Heart right ventricle (tissue), 16 donors: ENCODE data around the gene CCDC73. TPM values are rescaled to one million over a fixed set of nuclear protein-coding genes. Genes with fewer than 3 reads are reported as not detected.
"Not testable (repeated sequence)": the region's sequence is repeated elsewhere in the genome, so short reads cannot be mapped to it uniquely, and the experiment has no call there.

ENCODE experiments used
- ATAC-seq, 8 donors: fragments of 200-7000 bp; cut with Tn5 transposase; one replicate each; pipeline ENCODE4 v1.9.1; 2020; ENCODE audit warnings: mild to moderate bottlenecking in 8 of 8, moderate library complexity in 8 of 8, moderate number of reproducible peaks in 1 of 8
- DNase-seq, 2 donors: peaks; one replicate each; pipeline ENCODE4 v3.0.0-alpha.2; 2020
- H3K27ac ChIP-seq, 10 donors: fragments of 200-600 bp; sonication (generic) in 2 of 10; one replicate each; pipeline versions ENCODE4 v1.5.0 to v1.8.0; 2020 to 2022; ENCODE audit warnings: mild to moderate bottlenecking in 3 of 10
- H3K27me3 ChIP-seq, 7 donors: fragments of 200-600 bp; one replicate each; pipeline ENCODE4 v1.8.0; 2021 to 2022; ENCODE audit warnings: mild to moderate bottlenecking in 2 of 7
- H3K36me3 ChIP-seq, 9 donors: fragments of 200-600 bp; sonication (generic) in 1 of 9; one replicate each; pipeline versions ENCODE4 v1.5.0 to v1.8.0; 2020 to 2022; ENCODE audit warnings: mild to moderate bottlenecking in 2 of 9
- H3K4me1 ChIP-seq, 9 donors: fragments of 200-600 bp; sonication (generic) in 1 of 9; one replicate each; pipeline versions ENCODE4 v1.5.0 to v1.8.0; 2020 to 2022; ENCODE audit warnings: mild to moderate bottlenecking in 4 of 9
- H3K4me3 ChIP-seq, 10 donors: fragments of 200-600 bp; sonication (generic) in 2 of 10; one replicate each; pipeline versions ENCODE4 v1.5.0 to v1.8.0; 2020 to 2022; ENCODE audit warnings: mild to moderate bottlenecking in 7 of 10, moderate library complexity in 2 of 10
- H3K9me3 ChIP-seq, 11 donors: fragments of 200-600 bp in 10 of 11; sonication (generic) in 2 of 11; one replicate each; pipeline versions ENCODE4 v1.5.0 to v1.8.0; 2013 to 2022; ENCODE audit warnings: mild to moderate bottlenecking in 2 of 11, control low read depth in 1 of 11, moderate library complexity in 1 of 11
- WGBS, 2 donors: extraction: QIAGEN DNeasy Blood & Tissue Kit; methylation state at CpG; one replicate each; pipeline ENCODE4 v1.1.7; 2013; ENCODE audit warnings: inconsistent platforms in 1 of 2; 5-methylcytosine and 5-hydroxymethylcytosine counted together
- intact Hi-C, 10 donors: fragments of 100-400 bp; cut with DNase I; formaldehyde crosslinking; loops; one replicate each; pipeline versions ENCODE4 v1.11.1 to v1.14.2; 2022
- polyA plus RNA-seq, 2 donors: library from polyadenylated mRNA; stranded (reverse); fragments of 200-250 nt; gene quantifications; one replicate each; pipeline ENCODE4 v1.2.3, GENCODE V29; 2013
- total RNA-seq, 10 donors: library from RNA; stranded (reverse); fragmentation: NEBNext Ultra II Directional in 3 of 10; extraction: Animal tissue kit (Norgen Biotek cat#: 25700) in 3 of 10; gene quantifications; one replicate each; pipeline versions ENCODE4 v1.2.1 to v1.2.4, GENCODE V29; 2021 to 2023
- TF ChIP-seq, protein P1 (sequence below), 9 donors: fragments of 200-600 bp; sonication (generic) in 2 of 9; IDR thresholded peaks; one replicate each; pipeline versions ENCODE4 v1.5.0 to v1.8.0; 2021 to 2022; ENCODE audit warnings: antibody characterized with exemption in 9 of 9, mild to moderate bottlenecking in 5 of 9, moderate library complexity in 1 of 9
- donor health status: Arrhythmogenic right ventricular cardiomyopathy.
- donor health status: ischemic (EF 13 %, LVEDD 7.1; RV severe dilation, severe dysfunction).
- donor health status: healthy with polysubstance abuse.
- donor health status: DM: no; HTN: yes; CAD: no.
- donor health status: DM: no; HTN: no; CAD: no.
- donor health status: ischemic (EF 25% LVEDD 6.9; RV normal size, moderate dysfunction).
- donor health status: ischemic (EF 25% LVEDD 5.7; RV mildly dilated, moderate dysfunction).
- donor health status: healthy.
- donor health status: DM: yes; HTN: yes; CAD: no.
- donor health status: Ischemic cardiomyopathy.
- donor health status: ischemic (EF 35%, LVEDD 5.7; RV mildly dilated, moderate dysfunction).
- donor health status: nonischemic (EF 11% LVEDD 7.7; RV severe dilation, severe dysfunction).
- donor health status: DM: yes; HTN: yes; CAD: no.
- donor health status: PGD.
- donor health status: ischemic (EF 29% LVEDD 5.4; RV normal size, mild dysfunction).
- donor health status: nonischemic (EF 23%, LVEDD 6.1; RV moderate dilation, normal function).

Gene CCDC73
- total and polyA plus RNA-seq, 12 donors: 0.01 TPM; not detected in 11

DNA sequence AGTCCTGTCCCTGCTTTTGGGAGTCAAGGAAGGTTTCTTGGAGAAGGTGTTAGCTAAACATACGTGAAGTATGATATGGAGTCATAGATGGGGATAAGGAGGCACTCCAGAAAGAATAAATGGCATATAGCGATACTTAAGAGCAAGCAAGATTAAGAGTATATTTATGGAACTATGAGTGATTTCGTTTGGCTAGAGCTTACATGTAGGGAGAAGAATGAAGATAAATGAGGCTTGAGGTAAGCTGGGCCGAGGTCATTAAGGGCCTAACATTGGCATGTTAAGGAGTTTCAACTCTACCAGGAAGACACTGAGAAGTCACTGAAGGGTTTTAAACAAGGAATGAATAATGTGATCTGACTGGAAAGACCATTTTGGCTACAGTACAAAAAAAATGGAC lies 177.6 kb downstream of the CCDC73 start:
- Histone ChIP-seq H3K27me3 (no peaks in the 10 kb centered on the region), H3K36me3 (no peaks in the 10 kb centered on the region), H3K4me3 (no peak overlapping the region), H3K9me3 (peaks cover 0 to 11% (median 0%) of the 10 kb centered on the region in 11 donors), H3K27ac (no peak overlapping the region), H3K4me1 (peaks cover 0 to 8% (median 0%) of the 10 kb centered on the region in 9 donors)
- no peak for DNase-seq
- peak in 2 of 8 donors; percentile 67 to 71 for ATAC-seq
- TF ChIP-seq, protein P1, sequence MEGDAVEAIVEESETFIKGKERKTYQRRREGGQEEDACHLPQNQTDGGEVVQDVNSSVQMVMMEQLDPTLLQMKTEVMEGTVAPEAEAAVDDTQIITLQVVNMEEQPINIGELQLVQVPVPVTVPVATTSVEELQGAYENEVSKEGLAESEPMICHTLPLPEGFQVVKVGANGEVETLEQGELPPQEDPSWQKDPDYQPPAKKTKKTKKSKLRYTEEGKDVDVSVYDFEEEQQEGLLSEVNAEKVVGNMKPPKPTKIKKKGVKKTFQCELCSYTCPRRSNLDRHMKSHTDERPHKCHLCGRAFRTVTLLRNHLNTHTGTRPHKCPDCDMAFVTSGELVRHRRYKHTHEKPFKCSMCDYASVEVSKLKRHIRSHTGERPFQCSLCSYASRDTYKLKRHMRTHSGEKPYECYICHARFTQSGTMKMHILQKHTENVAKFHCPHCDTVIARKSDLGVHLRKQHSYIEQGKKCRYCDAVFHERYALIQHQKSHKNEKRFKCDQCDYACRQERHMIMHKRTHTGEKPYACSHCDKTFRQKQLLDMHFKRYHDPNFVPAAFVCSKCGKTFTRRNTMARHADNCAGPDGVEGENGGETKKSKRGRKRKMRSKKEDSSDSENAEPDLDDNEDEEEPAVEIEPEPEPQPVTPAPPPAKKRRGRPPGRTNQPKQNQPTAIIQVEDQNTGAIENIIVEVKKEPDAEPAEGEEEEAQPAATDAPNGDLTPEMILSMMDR (IDR thresholded peaks at IDR 0.05): no peak
- WGBS, 2 donors: 41 to 52% methylated on average over 4 of the region's 4 CpGs
- intact Hi-C loops: loop anchor here in 3 of 10 donors (10.0 kb wide), 1 partner anchor 292 kb away; no protein-coding TSS in a partner anchor

DNA sequence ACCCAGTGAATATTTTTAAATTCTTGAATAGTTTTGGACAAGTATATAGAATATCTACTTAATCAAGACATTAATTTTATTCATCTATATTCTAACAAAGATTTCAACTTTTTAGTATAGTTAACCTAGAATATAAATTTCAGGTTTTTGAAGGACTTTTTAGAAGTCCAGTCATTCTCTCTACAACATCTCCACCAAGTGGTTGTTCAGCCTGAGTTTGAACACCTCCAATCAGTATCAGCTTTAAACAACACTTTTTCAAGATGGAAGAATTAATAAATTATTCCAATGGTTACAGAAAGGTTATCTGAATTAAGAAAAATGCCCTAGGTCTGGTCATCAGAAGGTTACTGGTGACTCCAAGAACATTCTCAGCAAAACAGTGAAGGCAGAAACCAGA lies 179.0 kb downstream of the CCDC73 start:
- TF ChIP-seq, protein P1 (IDR thresholded peaks at IDR 0.05): peak in 4 of 9 donors; percentile 33 to 50 (median 42)
- H3K4me3 ChIP-seq: no peak overlapping the region
- no peak for DNase-seq
- intact Hi-C loops: loop anchor here in 3 of 10 donors (10.0 kb wide), 1 partner anchor 291 kb away; no protein-coding TSS in a partner anchor
- no peak overlapping the region for H3K27ac ChIP-seq
- no peaks in the 10 kb centered on the region for H3K9me3 ChIP-seq
- no peaks in the 10 kb centered on the region for H3K27me3 ChIP-seq
- peaks cover 0 to 8% (median 0%) of the 10 kb centered on the region in 9 donors for H3K4me1 ChIP-seq
- H3K36me3 ChIP-seq: no peaks in the 10 kb centered on the region
- no peak for ATAC-seq

DNA sequence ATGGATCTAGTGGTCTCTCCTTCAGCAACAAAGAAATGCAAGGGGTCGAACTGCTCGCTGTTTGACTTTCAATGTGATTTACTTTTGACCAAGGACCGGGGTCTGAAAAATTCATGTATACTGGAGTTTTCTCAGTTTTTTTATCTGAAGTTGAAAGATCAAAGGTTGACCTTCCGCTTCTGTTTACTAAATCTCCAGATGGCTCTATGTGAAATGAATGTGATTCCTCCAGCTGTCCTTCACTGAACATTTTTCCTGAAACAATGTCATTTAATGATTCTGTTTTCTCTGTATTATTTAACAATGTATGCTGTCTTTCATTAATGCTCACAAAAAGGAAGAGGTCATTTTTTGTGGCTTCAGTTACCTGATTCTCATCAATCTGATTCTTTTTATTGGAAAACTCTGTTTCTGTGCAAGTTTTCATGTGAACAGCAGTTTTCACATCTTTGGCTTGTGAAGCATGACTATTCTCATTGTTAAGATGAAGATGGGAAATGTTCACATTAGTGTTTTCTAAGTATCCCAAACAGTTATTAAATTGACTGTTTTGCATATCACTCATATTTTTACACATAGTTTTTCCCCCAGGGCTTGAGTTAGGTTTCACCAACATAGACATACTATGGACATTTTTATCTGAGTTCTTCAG lies 180.8 kb downstream of the CCDC73 start:
- Histone ChIP-seq H3K9me3 (peaks cover 0 to 9% (median 0%) of the 10 kb centered on the region in 11 donors), H3K4me1 (peaks cover 0 to 8% (median 0%) of the 10 kb centered on the region in 9 donors), H3K27ac (no peak overlapping the region), H3K36me3 (no peaks in the 10 kb centered on the region), H3K27me3 (no peaks in the 10 kb centered on the region), H3K4me3 (no peak overlapping the region)
- 73 to 80% methylated on average over 4 of the region's 4 CpGs for WGBS, 2 donors
- ATAC-seq: no peak
- TF ChIP-seq, protein P1 (IDR thresholded peaks at IDR 0.05): no peak
- intact Hi-C loops: loop anchor here in 4 of 10 donors (5.0 to 10.0 kb wide), 2 partner anchors 286 to 289 kb away; no protein-coding TSS in a partner anchor
- no peak for DNase-seq

DNA sequence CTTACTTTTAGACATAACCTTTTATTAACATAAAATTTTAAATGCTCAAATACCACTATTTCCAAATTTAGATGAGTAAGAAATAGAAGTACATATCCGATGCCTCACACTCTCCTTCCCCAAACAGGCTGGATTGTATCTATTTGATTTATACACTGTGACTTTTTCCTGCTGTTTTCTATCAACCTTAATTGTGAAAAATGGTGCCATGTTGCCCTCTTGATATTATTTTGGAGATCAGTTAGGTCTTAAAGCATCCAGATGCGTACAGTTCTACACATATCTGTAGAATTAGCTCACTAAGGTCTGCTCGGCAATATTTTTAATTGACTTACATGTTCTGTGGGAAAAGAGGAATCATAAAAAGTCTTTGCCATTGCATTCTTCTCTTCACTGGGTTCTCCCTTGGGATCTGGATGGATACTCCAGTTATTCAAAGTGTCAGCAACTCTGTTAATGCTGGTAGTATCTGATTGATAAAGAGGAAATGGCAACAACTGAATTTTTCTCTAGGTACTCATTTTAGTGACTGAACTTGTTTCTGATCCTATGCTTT lies 183.6 kb downstream of the CCDC73 start:
- no peak for ATAC-seq
- 86 to 88% methylated on average over 3 of the region's 3 CpGs for WGBS, 2 donors
- Histone ChIP-seq H3K4me3 (no peak overlapping the region), H3K36me3 (peaks cover 0 to 10% (median 0%) of the 10 kb centered on the region in 9 donors), H3K9me3 (peaks cover 0 to 15% (median 0%) of the 10 kb centered on the region in 11 donors), H3K4me1 (no peaks in the 10 kb centered on the region), H3K27me3 (no peaks in the 10 kb centered on the region), H3K27ac (no peak overlapping the region)
- no peak for DNase-seq
- intact Hi-C loops: loop anchor here in 4 of 10 donors (5.0 to 10.0 kb wide), 2 partner anchors 284 to 286 kb away; no protein-coding TSS in a partner anchor
- TF ChIP-seq, protein P1 (IDR thresholded peaks at IDR 0.05): no peak

DNA sequence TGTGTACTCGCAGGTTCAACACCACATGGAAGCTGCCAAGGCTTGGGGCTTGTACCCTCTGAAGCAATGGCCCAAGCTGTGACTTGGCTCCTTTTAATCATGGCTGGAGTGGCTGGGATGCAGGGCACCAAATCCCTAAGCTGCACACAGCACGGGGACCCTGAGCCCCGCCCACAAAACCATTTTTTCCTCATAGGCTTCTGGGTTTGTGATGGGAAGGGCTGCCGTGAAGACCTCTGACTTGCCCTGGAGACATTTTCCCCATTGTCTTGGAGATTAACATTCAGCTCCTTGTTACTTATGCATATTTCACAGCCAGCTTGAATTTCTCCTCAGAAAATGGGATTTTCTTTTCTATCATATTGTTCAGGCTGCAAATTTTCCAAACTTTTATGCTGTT lies 185.6 kb downstream of the CCDC73 start:
- H3K4me3 ChIP-seq, H3K27ac ChIP-seq, intact Hi-C loops, ATAC-seq, H3K4me1 ChIP-seq, H3K27me3 ChIP-seq, DNase-seq: not testable (repeated sequence)
- Histone ChIP-seq H3K36me3 (peaks cover 0 to 30% (median 11%) of the 10 kb centered on the region in 9 donors), H3K9me3 (peaks cover 0 to 15% (median 0%) of the 10 kb centered on the region in 11 donors)
- WGBS, 2 donors: 96 to 99% methylated on average over 4 of the region's 4 CpGs
